ENCODE measurements around the gene IRF2BP2. TPM values are rescaled to one million over a fixed set of nuclear protein-coding genes. Genes with fewer than 3 reads are reported as not detected.

The IRF2BP2 gene
- total and polyA plus RNA-seq, 10 of the 15 experiments (the other 5 are each of a cell fraction or from before 2014, with no cell fraction given), result 7.5 to 114 (median 52.3) TPM

GRCh38 chr1:234617986-234618736 lies 8.2 kb upstream of the IRF2BP2 start:
- H3K9ac ChIP-seq (ENCODE audit: control insufficient read depth, insufficient read depth, low read length), result no peak overlapping the region
- H3K4me1 ChIP-seq (ENCODE audit: control insufficient read depth, insufficient read depth, low read length), result peaks cover 7% of the 10 kb centered on the region
- WGBS (ENCODE audit: insufficient coverage, insufficient replicate concordance, low lambda C conversion rate, missing lambda C conversion rate), result 94% methylated on average over 7 of the region's 7 CpGs
- no peak for DNase-seq (ENCODE audit: low read depth, low spot score)
- no TSS peak for BruUV-seq (replicated peaks)
- no peak overlapping the region for H3K4me3 ChIP-seq
- ChIA-PET CTCF (interaction anchor here (2.1 kb wide), 1 partner anchor 14 kb away, joined by 7 read pairs; no protein-coding TSS in a partner anchor), POLR2A (no interaction called here), RAD21 (ENCODE audit: unreplicated experiment) (no interaction called here), SMC1A (ENCODE audit: uncharacterized antibody, unreplicated experiment) (interaction anchor here (5.0 kb wide), 1 partner anchor 14 kb away, joined by 23 read pairs; no protein-coding TSS in a partner anchor)
- no peak overlapping the region for H3K4me2 ChIP-seq (ENCODE audit: control insufficient read depth, insufficient read depth)
- no peaks in the 10 kb centered on the region for H3K36me3 ChIP-seq (ENCODE audit: control insufficient read depth in 2 of 2, insufficient read depth in 2 of 2, low read length in 1 of 2)
- H3K27me3 ChIP-seq (replicated peaks in 1 of 2; ENCODE audit: control insufficient read depth in 2 of 2, insufficient read depth in 2 of 2, low read length in 1 of 2), result no peaks in the 10 kb centered on the region
- no peak overlapping the region for H3K27ac ChIP-seq (ENCODE audit: control insufficient read depth, insufficient read depth)
- H3K9me3 ChIP-seq (replicated peaks; ENCODE audit: control insufficient read depth, insufficient read depth, low read length), result no peaks in the 10 kb centered on the region
- no peak overlapping the region for H2AFZ ChIP-seq (ENCODE audit: control insufficient read depth, low read depth, low read length)
- H4K20me1 ChIP-seq (ENCODE audit: control insufficient read depth, insufficient read depth), result no peaks in the 10 kb centered on the region
- no peaks in the 10 kb centered on the region for H3K79me2 ChIP-seq (ENCODE audit: control insufficient read depth, insufficient read depth, low read length)
- in situ Hi-C loops (cut with MboI) (no loop called here), intact Hi-C loops (cut with micrococcal nuclease; ENCODE audit: unreplicated experiment) (no loop called here)
- FAIRE-seq, result no peak
- ATAC-seq, result no peak
- TF ChIP-seq ZNF207 (IDR thresholded peaks at IDR 0.05; ENCODE audit: borderline replicate concordance) (no peak), FOXK2 (IDR thresholded peaks at IDR 0.05) (no peak), E4F1 (IDR thresholded peaks at IDR 0.05; ENCODE audit: borderline replicate concordance, partially characterized antibody) (no peak), ZNF217 (IDR thresholded peaks at IDR 0.05) (no peak), HCFC1 (IDR thresholded peaks at IDR 0.05; ENCODE audit: low read length) (no peak), RAD51 (IDR thresholded peaks at IDR 0.05) (no peak), RUNX3 (IDR thresholded peaks at IDR 0.05; ENCODE audit: low read length) (no peak), KLF5 (IDR thresholded peaks at IDR 0.05; ENCODE audit: partially characterized antibody) (no peak), TCF12 (IDR thresholded peaks at IDR 0.05; ENCODE audit: low read depth, low read length) (no peak), CHD2 (IDR thresholded peaks at IDR 0.05; ENCODE audit: borderline replicate concordance, low read depth, low read length) (no peak), USF2 (IDR thresholded peaks at IDR 0.05; ENCODE audit: borderline replicate concordance, low read depth, low read length) (no peak), REST (IDR thresholded peaks at IDR 0.05; ENCODE audit: low read depth, low read length) (no peak)
